Measurements from ENCODE around the gene TMEM117. TPM values are rescaled to one million over a fixed set of nuclear protein-coding genes. Genes with fewer than 3 reads are reported as not detected.

Gene TMEM117
- total and polyA plus RNA-seq, 7 donors: 2.3 to 21.4 (median 17.5) TPM

- no peaks in the 10 kb centered on the region for H3K9me3 ChIP-seq
- DNase-seq: no peak
- H3K27ac ChIP-seq: no peak overlapping the region
- H3K4me1 ChIP-seq: no peaks in the 10 kb centered on the region
- no peaks in the 10 kb centered on the region for H3K27me3 ChIP-seq
- no peak for TF ChIP-seq CTCF (IDR thresholded peaks at IDR 0.05)
- no peak for TF ChIP-seq EP300 (IDR thresholded peaks at IDR 0.05)
- TF ChIP-seq POLR2AphosphoS5 (IDR thresholded peaks at IDR 0.05): no peak
- no peak for TF ChIP-seq POLR2A (IDR thresholded peaks at IDR 0.05)
- intact Hi-C loops (cut with DNase I): no loop called here
- no peaks in the 10 kb centered on the region for H3K36me3 ChIP-seq
- H3K4me3 ChIP-seq: no peak overlapping the region
Measured at GRCh38 chr12:44059476-44059875, 223.6 kb downstream of the TMEM117 start.

- Histone ChIP-seq H3K27ac (no peak overlapping the region), H3K27me3 (no peaks in the 10 kb centered on the region), H3K36me3 (no peaks in the 10 kb centered on the region), H3K4me3 (no peak overlapping the region), H3K4me1 (no peaks in the 10 kb centered on the region), H3K9me3 (no peaks in the 10 kb centered on the region)
- 94 to 96% methylated on average over 3 of the region's 3 CpGs for WGBS, 2 donors
- DNase-seq: no peak
- TF ChIP-seq EP300 (IDR thresholded peaks at IDR 0.05): no peak
- TF ChIP-seq POLR2A (IDR thresholded peaks at IDR 0.05): no peak
- TF ChIP-seq POLR2AphosphoS5 (IDR thresholded peaks at IDR 0.05): no peak
- TF ChIP-seq CTCF (IDR thresholded peaks at IDR 0.05): no peak
- intact Hi-C loops (cut with DNase I): no loop called here
Measured at GRCh38 chr12:44063671-44064070, 227.8 kb downstream of the TMEM117 start.

DNA sequence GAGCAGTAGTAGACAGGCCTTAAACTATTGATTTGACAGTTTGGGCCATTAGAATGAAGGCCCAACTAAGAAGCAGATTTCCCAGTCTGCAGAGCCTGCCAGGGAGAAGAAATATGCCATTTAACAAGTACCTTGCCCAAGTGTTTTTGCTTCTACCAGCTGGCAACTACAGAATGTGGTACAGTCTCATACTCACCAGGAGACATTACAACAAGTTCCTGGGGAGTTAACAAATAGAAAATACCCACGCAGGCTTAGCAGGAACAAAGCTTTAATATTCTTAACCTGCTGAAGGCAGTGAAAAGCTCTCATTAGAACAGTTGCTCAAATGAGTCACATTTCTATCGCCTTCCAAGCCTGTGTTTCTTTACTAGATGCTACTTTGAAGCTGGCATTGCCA is 241.0 kb downstream of the TMEM117 start:
- Histone ChIP-seq H3K27ac (peak overlapping the region in 2 of 4 donors; percentile 11 to 35), H3K4me1 (peaks cover 0 to 19% (median 18%) of the 10 kb centered on the region in 4 donors), H3K27me3 (no peaks in the 10 kb centered on the region), H3K36me3 (no peaks in the 10 kb centered on the region), H3K4me3 (no peak overlapping the region), H3K9me3 (no peaks in the 10 kb centered on the region)
- WGBS, 2 donors: 34 to 58% methylated on average over 2 of the region's 2 CpGs
- intact Hi-C loops (cut with DNase I): no loop called here
- TF ChIP-seq POLR2AphosphoS5 (IDR thresholded peaks at IDR 0.05): no peak
- TF ChIP-seq POLR2A (IDR thresholded peaks at IDR 0.05): no peak
- no peak for TF ChIP-seq EP300 (IDR thresholded peaks at IDR 0.05)
- TF ChIP-seq CTCF (IDR thresholded peaks at IDR 0.05): no peak
- no peak for DNase-seq

DNA sequence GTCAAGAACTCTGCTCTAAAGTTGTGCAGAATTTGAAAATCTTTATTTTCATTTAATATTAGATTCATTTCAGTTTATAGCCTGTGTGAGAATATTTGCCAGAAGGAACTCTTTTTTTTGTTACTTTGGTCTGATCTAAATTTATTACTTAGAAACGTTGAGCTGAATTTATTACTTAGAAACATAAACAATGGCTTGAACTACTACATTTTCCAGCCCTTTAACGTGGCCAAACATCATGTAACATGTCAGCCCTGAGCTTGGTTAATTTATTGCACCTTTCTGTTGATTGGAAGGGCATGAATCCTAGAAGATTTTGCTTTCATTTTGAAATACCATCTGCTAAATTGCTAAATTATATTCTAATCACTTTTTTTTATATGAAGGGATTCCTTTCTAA is 241.4 kb downstream of the TMEM117 start:
- H3K9me3 ChIP-seq: no peaks in the 10 kb centered on the region
- H3K4me3 ChIP-seq: no peak overlapping the region
- H3K27me3 ChIP-seq: no peaks in the 10 kb centered on the region
- TF ChIP-seq CTCF (IDR thresholded peaks at IDR 0.05) (no peak), POLR2A (IDR thresholded peaks at IDR 0.05) (no peak), EP300 (IDR thresholded peaks at IDR 0.05) (no peak), POLR2AphosphoS5 (IDR thresholded peaks at IDR 0.05) (peak in 2 of 4 donors; percentile 10 to 23)
- DNase-seq: no peak
- intact Hi-C loops (cut with DNase I): no loop called here
- 1 to 2% methylated on average over 2 of the region's 2 CpGs for WGBS, 2 donors
- H3K27ac ChIP-seq: peak overlapping the region in 2 of 4 donors; percentile 11 to 35
- peaks cover 0 to 19% (median 18%) of the 10 kb centered on the region in 4 donors for H3K4me1 ChIP-seq
- no peaks in the 10 kb centered on the region for H3K36me3 ChIP-seq

- Histone ChIP-seq H3K27me3 (no peaks in the 10 kb centered on the region), H3K9me3 (no peaks in the 10 kb centered on the region), H3K4me3 (no peak overlapping the region), H3K27ac (no peak overlapping the region), H3K4me1 (peaks cover 0 to 19% (median 18%) of the 10 kb centered on the region in 4 donors), H3K36me3 (no peaks in the 10 kb centered on the region)
- 69 to 84% methylated on average over 4 of the region's 4 CpGs for whole genome bisulfite sequencing, 2 donors
- no peak for DNase-seq
- intact Hi-C loops (cut with DNase I): no loop called here
- TF ChIP-seq POLR2A (IDR thresholded peaks at IDR 0.05) (no peak), EP300 (IDR thresholded peaks at IDR 0.05) (no peak), POLR2AphosphoS5 (IDR thresholded peaks at IDR 0.05) (no peak), CTCF (IDR thresholded peaks at IDR 0.05) (no peak)
Measured at GRCh38 chr12:44078273-44078672, 242.4 kb downstream of the TMEM117 start.

Data from sigmoid colon (tissue), 7 donors.